HepG2 (cell line): Measurements from ENCODE around the gene ATG13. TPM values are rescaled to one million over a fixed set of nuclear protein-coding genes. Genes with fewer than 3 reads are reported as not detected.

ENCODE experiments used
- ATAC-seq: fragments of 200-7000 bp; cut with Tn5 transposase; 3 replicates; pipeline ENCODE4 v1.9.1; 2020; ENCODE audit warnings: mild to moderate bottlenecking, moderate library complexity
- BruUV-seq: library from RNA; stranded (reverse); fragments of 400-500 nt; replicated peaks from 2 replicates; lab custom pipeline; 2021; lab: Mats Ljungman, UMichigan
- CTCF ChIA-PET: fragments of 300-600 bp; formaldehyde crosslinking; extraction: SDS; loops from one replicate; lab custom pipeline; 2021; ENCODE audit warnings: low total read pairs, inconsistent platforms, low intra/inter-chr PET ratio; lab: Yijun Ruan, JAX
- POLR2A ChIA-PET: fragments of 350-600 bp; sonication (Branson Sonifier 250); formaldehyde crosslinking; loops from one replicate; lab custom pipeline; 2020; ENCODE audit warnings: antibody characterized with exemption, inconsistent platforms; lab: Yijun Ruan, JAX
- DNase-seq: peaks from one replicate; pipeline ENCODE4 v3.0.0-alpha.2; 2015; ENCODE audit warnings: low spot score
- FAIRE-seq: peaks from 3 replicates; lab custom pipeline; 2011; peaks lifted over from hg19 to GRCh38; lab: Jason Lieb, UNC
- H2AFZ ChIP-seq: one replicate; pipeline ENCODE4 v1.6.1; 2011; ENCODE audit warnings: low read length, inconsistent platforms
- H3K27ac ChIP-seq: fragments of 300-600 bp; 3 replicates; pipeline ENCODE4 v1.8.0; 2011; ENCODE audit warnings: mixed run types, mild to moderate bottlenecking, mixed read lengths, low read length, inconsistent platforms; ENCODE audit not compliant: insufficient read depth; ENCODE audit errors: extremely low read length
- H3K27me3 ChIP-seq, 2 experiments: fragments of 200-600 bp in 1 of 2; 2 replicates in 1 of 2; 3 replicates in 1 of 2; pipeline versions ENCODE4 v1.6.0 to v1.8.0; 2011; ENCODE audit warnings: low read length in 2 of 2, mild to moderate bottlenecking in 2 of 2, moderate library complexity in 2 of 2, inconsistent platforms in 1 of 2; ENCODE audit not compliant: insufficient read depth in 2 of 2, control insufficient read depth in 1 of 2
- H3K36me3 ChIP-seq, 2 experiments: fragments of 200-600 bp in 1 of 2; replicated peaks in 1 of 2; 2 replicates in 1 of 2; 3 replicates in 1 of 2; pipeline versions ENCODE4 v1.5.1 to v1.8.0; 2011; ENCODE audit warnings: low read length in 2 of 2, inconsistent platforms in 1 of 2; ENCODE audit not compliant: insufficient read depth in 2 of 2, control insufficient read depth in 1 of 2
- H3K4me1 ChIP-seq: 2 replicates; pipeline ENCODE4 v1.5.1; 2012; ENCODE audit warnings: low read length, inconsistent platforms; ENCODE audit not compliant: insufficient read depth
- H3K4me2 ChIP-seq: 2 replicates; pipeline ENCODE4 v1.6.0; 2011; ENCODE audit warnings: low read depth, low read length, inconsistent platforms
- H3K4me3 ChIP-seq, 3 experiments: fragments of 200-600 bp in 1 of 3; sonication (generic), shearing (Covaris generic) in 1 of 3; replicated peaks in 1 of 3; 2 replicates each; pipeline ENCODE4 v1.5.1; 2011 to 2016; ENCODE audit warnings: low read length in 3 of 3, inconsistent platforms in 2 of 3, low read depth in 2 of 3, mild to moderate bottlenecking in 2 of 3, control low read depth in 1 of 3, mixed read lengths in 1 of 3; ENCODE audit not compliant: insufficient read depth in 1 of 3
- H3K79me2 ChIP-seq: one replicate; pipeline ENCODE4 v1.6.1; 2011; ENCODE audit warnings: low read length, inconsistent platforms; ENCODE audit not compliant: insufficient read depth
- H3K9ac ChIP-seq: 2 replicates; pipeline ENCODE4 v1.6.0; 2011; ENCODE audit warnings: mild to moderate bottlenecking, low read depth, low read length, inconsistent platforms; ENCODE audit not compliant: insufficient read depth
- H3K9me3 ChIP-seq: 2 replicates; pipeline ENCODE4 v1.5.1; 2012; ENCODE audit warnings: mild to moderate bottlenecking, low read length
- H4K20me1 ChIP-seq: 2 replicates; pipeline ENCODE4 v1.6.0; 2011; ENCODE audit warnings: inconsistent platforms, mild to moderate bottlenecking, low read length, moderate library complexity; ENCODE audit not compliant: insufficient read depth
- ELK4 ChIP-seq: sonication (generic); formaldehyde crosslinking; IDR thresholded peaks from 2 replicates; pipeline ENCODE4 v1.9.0; 2021; ENCODE audit warnings: missing genetic modification reagents, borderline replicate concordance
- IRF2 ChIP-seq: IDR thresholded peaks from 2 replicates; pipeline ENCODE4 v1.6.1; 2018; ENCODE audit warnings: missing genetic modification reagents, missing compliant biosample characterization
- LRRFIP1 ChIP-seq: sonication (generic); formaldehyde crosslinking; conservative IDR thresholded peaks from 2 replicates; pipeline ENCODE4 v1.4.0; 2020; ENCODE audit warnings: missing genetic modification reagents
- MAFF ChIP-seq: IDR thresholded peaks from 2 replicates; pipeline ENCODE4 v1.6.1; 2011; ENCODE audit warnings: low read depth, low read length, improper control_type of control experiment
- MAFK ChIP-seq, 2 experiments: IDR thresholded peaks in 1 of 2; conservative IDR thresholded peaks in 1 of 2; 2 replicates each; pipeline ENCODE4 v1.6.1; 2011; ENCODE audit warnings: improper control_type of control experiment in 2 of 2, low read length in 2 of 2
- NFATC3 ChIP-seq: sonication (generic); formaldehyde crosslinking; IDR thresholded peaks from 2 replicates; pipeline ENCODE4 v1.5.1; 2020; ENCODE audit warnings: mild to moderate bottlenecking, missing genetic modification reagents
- PITX1 ChIP-seq: sonication (generic); formaldehyde crosslinking; IDR thresholded peaks from 2 replicates; pipeline ENCODE4 v1.5.1; 2020; ENCODE audit warnings: mild to moderate bottlenecking, missing genetic modification reagents
- SP5 ChIP-seq: IDR thresholded peaks from 2 replicates; pipeline ENCODE4 v1.6.1; 2016; ENCODE audit warnings: low read depth, borderline replicate concordance
- ZBTB10 ChIP-seq: sonication (generic); formaldehyde crosslinking; IDR thresholded peaks from 2 replicates; pipeline ENCODE4 v1.4.0; 2020; ENCODE audit warnings: missing genetic modification reagents, borderline replicate concordance
- ZFP91 ChIP-seq: sonication (generic); formaldehyde crosslinking; IDR thresholded peaks from 2 replicates; pipeline ENCODE4 v1.9.0; 2022; ENCODE audit warnings: missing genetic modification reagents, mild to moderate bottlenecking, borderline replicate concordance
- WGBS: methylation state at CpG from one replicate; pipeline ENCODE4 v1.1.6; 2017; ENCODE audit warnings: low lambda C conversion rate; 5-methylcytosine and 5-hydroxymethylcytosine counted together
- in situ Hi-C: cut with HindIII; loops from 2 replicates; pipeline ENCODE4 v1.10.0; 2017; ENCODE audit warnings: low pct_unique_long_range_greater_than_20kb; ENCODE audit not compliant: extremely low pct_ligation_motif_present
- intact Hi-C: fragments of 100-400 bp; cut with micrococcal nuclease; formaldehyde crosslinking; loops from one replicate; pipeline ENCODE4 v1.10.0; 2022; ENCODE audit not compliant: unreplicated experiment
- polyA plus RNA-seq, 8 experiments: library from polyadenylated mRNA; depleted of rRNA in 3 of 8; stranded (reverse) in 7 of 8; unstranded in 1 of 8; fragments of >200 nt; fragmentation: Illumina TruSeq in 4 of 8; extraction: Trizol in 4 of 8; gene quantifications; 2 replicates each; pipeline versions ENCODE4 v1.2.1 to v1.2.3, GENCODE V29; 2011 to 2016; ENCODE audit warnings: low read depth in 4 of 8, missing spikeins in 1 of 8, mixed read lengths in 1 of 8; ENCODE audit not compliant: insufficient read depth in 1 of 8
- total RNA-seq, 5 experiments: library from RNA; depleted of rRNA; stranded (reverse); fragments of >200 nt; fragmentation: Illumina TruSeq; extraction: Trizol; gene quantifications; 2 replicates each; pipeline ENCODE4 v1.2.3, GENCODE V29; 2016; ENCODE audit warnings: low read depth in 1 of 5

The ATG13 gene
- total and polyA plus RNA-seq, 2 of the 13 experiments (the other 11 are each of a cell fraction or from before 2014, with no cell fraction given) = 55.0 to 77.3 TPM

- H2AFZ ChIP-seq = no peak overlapping the region
- peaks cover 0 to 4% of the 10 kb centered on the region in 2 experiments; a peak in 1 of 5 replicates for H3K27me3 ChIP-seq
- no peak for FAIRE-seq
- ChIA-PET POLR2A (interaction anchor here (0.6 to 2.5 kb wide), 3 partner anchors 25 to 67 kb away, joined by 3 to 13 read pairs (median 6); no protein-coding TSS in a partner anchor), CTCF (no interaction called here)
- peaks cover 63% of the 10 kb centered on the region for H3K4me1 ChIP-seq
- TF ChIP-seq LRRFIP1 (CRISPR knock-in tag) (no peak), MAFK (conservative IDR thresholded peaks at IDR 0.05 in 1 of 2, IDR thresholded peaks at IDR 0.05 in 1 of 2; ENCODE audit: low read length in 2 of 2) (peak; percentile 72 to 77), ZBTB10 (CRISPR knock-in tag) (no peak), ELK4 (CRISPR knock-in tag) (no peak), NFATC3 (CRISPR knock-in tag) (no peak), SP5 (CRISPR knock-in tag) (0 out of 2 replicates have a peak, but pooled peaks have one; percentile 10), PITX1 (CRISPR knock-in tag) (0 out of 2 replicates have a peak, but pooled peaks have one; percentile 23), MAFF (peak; percentile 67), ZFP91 (CRISPR knock-in tag) (peak; percentile 71), IRF2 (peak; percentile 13; the same call in 1 of the 2 replicates)
- TF ChIP-seq, all 625 proteins: peak for 6
- TSS peak; percentile 46 for BruUV-seq
- H3K4me3 ChIP-seq = peak overlapping the region; percentile 73 to 97 (median 87)
- peak overlapping the region; percentile 97 for H3K27ac ChIP-seq
- in situ Hi-C loops = no loop called here
- peaks cover 84% of the 10 kb centered on the region for H3K79me2 ChIP-seq
- H3K36me3 ChIP-seq = peaks cover 0 to 6% of the 10 kb centered on the region in 2 experiments; a peak in 1 of 5 replicates
- H3K4me2 ChIP-seq = peak overlapping the region; percentile 79
- H3K9me3 ChIP-seq = no peaks in the 10 kb centered on the region
- H3K9ac ChIP-seq = peak overlapping the region; percentile 91
- 28% methylated on average over 11 of the region's 11 CpGs for WGBS
- intact Hi-C loops = no loop called here
- DNase-seq = no peak
- H4K20me1 ChIP-seq = peaks cover 24% of the 10 kb centered on the region
- no peak for ATAC-seq
Measured at GRCh38 chr11:46590740-46591605, 26.4 kb upstream of the ATG13 start.
